ENCODE measurements around the gene DDX25. TPM values are rescaled to one million over a fixed set of nuclear protein-coding genes. Genes with fewer than 3 reads are reported as not detected.

Gene DDX25
- total RNA-seq, 1 experiment from 2014 or later: 0.39 TPM

DNA sequence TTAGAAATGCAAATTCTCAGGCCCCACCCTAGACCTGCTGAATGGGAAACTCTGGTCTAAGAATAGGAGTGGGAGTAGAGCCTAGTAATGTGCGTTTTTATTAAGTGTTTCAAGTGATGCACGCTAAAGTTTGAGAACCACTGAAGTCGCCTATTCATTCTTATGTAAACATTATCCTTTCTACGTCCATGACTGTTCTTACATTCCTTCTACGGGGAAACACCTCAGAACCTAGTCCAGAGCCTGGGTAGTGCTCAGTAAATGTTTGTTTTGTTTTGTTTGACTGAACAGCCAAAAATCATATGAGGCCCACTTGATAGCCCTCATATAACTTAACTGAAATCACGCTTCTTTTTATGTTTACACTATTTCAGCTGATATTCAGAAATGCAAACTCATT is 71.3 kb downstream of the DDX25 start:
- no peaks in the 10 kb centered on the region for H3K9me3 ChIP-seq (ENCODE audit: low read depth, low read length, poor library complexity, severe bottlenecking)
- BruUV-seq (replicated peaks): no TSS peak
- intact Hi-C loops (cut with micrococcal nuclease; ENCODE audit: unreplicated experiment): no loop called here
- no peak for DNase-seq (ENCODE audit: low spot score)
- no peak overlapping the region for H3K27ac ChIP-seq (ENCODE audit: low read depth, low read length, poor library complexity, severe bottlenecking)
- ChIA-PET POLR2A (ENCODE audit: low non-redundant PET) (no interaction called here), CTCF (no interaction called here)
- H3K4me1 ChIP-seq (ENCODE audit: insufficient read depth, low read length, poor library complexity, severe bottlenecking): peaks cover 30% of the 10 kb centered on the region
- H3K27me3 ChIP-seq (replicated peaks; ENCODE audit: insufficient read depth, low read depth, low read length, poor library complexity): no peaks in the 10 kb centered on the region
- no peak overlapping the region for H3K4me3 ChIP-seq (ENCODE audit: low read depth, low read length, poor library complexity, severe bottlenecking)
- H3K36me3 ChIP-seq (ENCODE audit: insufficient read depth, low read length, poor library complexity, severe bottlenecking): no peaks in the 10 kb centered on the region
- no peak for TF ChIP-seq EZH2 (IDR thresholded peaks at IDR 0.05; ENCODE audit: borderline replicate concordance, low read depth, low read length, poor library complexity, severe bottlenecking)
- TF ChIP-seq, protein P1, sequence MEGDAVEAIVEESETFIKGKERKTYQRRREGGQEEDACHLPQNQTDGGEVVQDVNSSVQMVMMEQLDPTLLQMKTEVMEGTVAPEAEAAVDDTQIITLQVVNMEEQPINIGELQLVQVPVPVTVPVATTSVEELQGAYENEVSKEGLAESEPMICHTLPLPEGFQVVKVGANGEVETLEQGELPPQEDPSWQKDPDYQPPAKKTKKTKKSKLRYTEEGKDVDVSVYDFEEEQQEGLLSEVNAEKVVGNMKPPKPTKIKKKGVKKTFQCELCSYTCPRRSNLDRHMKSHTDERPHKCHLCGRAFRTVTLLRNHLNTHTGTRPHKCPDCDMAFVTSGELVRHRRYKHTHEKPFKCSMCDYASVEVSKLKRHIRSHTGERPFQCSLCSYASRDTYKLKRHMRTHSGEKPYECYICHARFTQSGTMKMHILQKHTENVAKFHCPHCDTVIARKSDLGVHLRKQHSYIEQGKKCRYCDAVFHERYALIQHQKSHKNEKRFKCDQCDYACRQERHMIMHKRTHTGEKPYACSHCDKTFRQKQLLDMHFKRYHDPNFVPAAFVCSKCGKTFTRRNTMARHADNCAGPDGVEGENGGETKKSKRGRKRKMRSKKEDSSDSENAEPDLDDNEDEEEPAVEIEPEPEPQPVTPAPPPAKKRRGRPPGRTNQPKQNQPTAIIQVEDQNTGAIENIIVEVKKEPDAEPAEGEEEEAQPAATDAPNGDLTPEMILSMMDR (conservative IDR thresholded peaks at IDR 0.05; ENCODE audit: low read depth, low read length): no peak

DNA sequence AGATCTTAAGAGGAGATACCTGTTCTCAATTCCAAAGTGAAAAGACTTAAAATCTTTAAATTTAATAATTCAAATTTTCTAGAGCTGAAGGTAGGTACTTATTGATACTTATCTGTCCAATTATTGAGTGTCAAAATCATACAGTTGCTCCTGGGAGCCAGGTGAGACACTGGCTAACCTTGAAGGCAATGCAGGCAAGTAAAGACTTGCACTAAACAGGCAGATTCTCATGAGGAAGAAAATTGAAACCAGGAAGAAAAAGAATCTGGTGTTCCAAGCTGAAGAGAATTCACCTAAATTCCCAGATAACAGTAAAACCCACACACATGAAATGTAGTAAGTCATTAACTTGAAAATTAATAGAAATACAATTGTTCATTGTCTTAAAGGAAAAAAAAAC is 71.8 kb downstream of the DDX25 start:
- no TSS peak for BruUV-seq (replicated peaks)
- TF ChIP-seq, protein P1 (conservative IDR thresholded peaks at IDR 0.05; ENCODE audit: low read depth, low read length): no peak
- TF ChIP-seq EZH2 (IDR thresholded peaks at IDR 0.05; ENCODE audit: borderline replicate concordance, low read depth, low read length, poor library complexity, severe bottlenecking): no peak
- peaks cover 35% of the 10 kb centered on the region for H3K4me1 ChIP-seq (ENCODE audit: insufficient read depth, low read length, poor library complexity, severe bottlenecking)
- POLR2A ChIA-PET (ENCODE audit: low non-redundant PET): no interaction called here
- no peaks in the 10 kb centered on the region for H3K9me3 ChIP-seq (ENCODE audit: low read depth, low read length, poor library complexity, severe bottlenecking)
- DNase-seq (ENCODE audit: low spot score): no peak
- intact Hi-C loops (cut with micrococcal nuclease; ENCODE audit: unreplicated experiment): no loop called here
- H3K4me3 ChIP-seq (ENCODE audit: low read depth, low read length, poor library complexity, severe bottlenecking): no peak overlapping the region
- CTCF ChIA-PET: no interaction called here
- no peaks in the 10 kb centered on the region for H3K36me3 ChIP-seq (ENCODE audit: insufficient read depth, low read length, poor library complexity, severe bottlenecking)
- H3K27ac ChIP-seq (ENCODE audit: low read depth, low read length, poor library complexity, severe bottlenecking): no peak overlapping the region
- no peaks in the 10 kb centered on the region for H3K27me3 ChIP-seq (replicated peaks; ENCODE audit: insufficient read depth, low read depth, low read length, poor library complexity)

DNA sequence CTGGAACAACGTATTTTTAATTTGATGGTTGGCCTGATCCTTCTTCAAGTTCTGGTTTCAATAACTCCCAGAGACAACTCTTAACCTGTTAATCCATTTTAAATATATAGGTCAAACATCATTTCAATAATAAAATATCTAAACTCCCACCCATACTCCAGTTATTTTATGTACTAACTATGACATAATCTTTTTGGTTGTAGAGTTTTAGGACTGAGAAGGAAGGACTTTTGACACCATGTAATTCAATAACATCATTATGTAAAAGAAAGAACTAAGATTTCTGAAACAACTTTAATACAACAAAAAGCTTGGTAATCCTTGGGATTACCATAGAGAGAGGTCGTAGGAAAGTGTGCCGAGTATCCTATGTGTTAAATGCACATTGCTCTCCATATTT is 73.0 kb downstream of the DDX25 start:
- Histone ChIP-seq H3K27me3 (replicated peaks; ENCODE audit: insufficient read depth, low read depth, low read length, poor library complexity) (no peaks in the 10 kb centered on the region), H3K4me1 (ENCODE audit: insufficient read depth, low read length, poor library complexity, severe bottlenecking) (peaks cover 35% of the 10 kb centered on the region), H3K27ac (ENCODE audit: low read depth, low read length, poor library complexity, severe bottlenecking) (no peak overlapping the region), H3K9me3 (ENCODE audit: low read depth, low read length, poor library complexity, severe bottlenecking) (no peaks in the 10 kb centered on the region), H3K4me3 (ENCODE audit: low read depth, low read length, poor library complexity, severe bottlenecking) (no peak overlapping the region), H3K36me3 (ENCODE audit: insufficient read depth, low read length, poor library complexity, severe bottlenecking) (no peaks in the 10 kb centered on the region)
- CTCF ChIA-PET: no interaction called here
- no peak for DNase-seq (ENCODE audit: low spot score)
- no peak for TF ChIP-seq EZH2 (IDR thresholded peaks at IDR 0.05; ENCODE audit: borderline replicate concordance, low read depth, low read length, poor library complexity, severe bottlenecking)
- TF ChIP-seq, protein P1 (conservative IDR thresholded peaks at IDR 0.05; ENCODE audit: low read depth, low read length): no peak
- POLR2A ChIA-PET (ENCODE audit: low non-redundant PET): no interaction called here
- no TSS peak for BruUV-seq (replicated peaks)
- intact Hi-C loops (cut with micrococcal nuclease; ENCODE audit: unreplicated experiment): no loop called here

All from A673 (cell line).